Measurements from ENCODE around the gene PLA2G4C. TPM values are rescaled to one million over a fixed set of nuclear protein-coding genes. Genes with fewer than 3 reads are reported as not detected.

The PLA2G4C gene
- total RNA-seq, 1 donor from 2014 or later: 14.7 TPM

- Histone ChIP-seq H3K36me3 (no peaks in the 10 kb centered on the region), H3K4me3 (no peak overlapping the region), H3K9me3 (no peaks in the 10 kb centered on the region), H3K27ac (no peak overlapping the region), H3K27me3 (peaks cover 17% of the 10 kb centered on the region), H3K4me1 (no peaks in the 10 kb centered on the region)
- no peak for TF ChIP-seq CTCF (IDR thresholded peaks at IDR 0.05)
- DNase-seq (no peak), ATAC-seq (no peak)
- intact Hi-C loops (cut with DNase I): no loop called here
These were observed 89.9 kb downstream of the PLA2G4C start for GRCh38 chr19:48020686-48021085.

GRCh38 chr19:48010932-48011758 lies 99.5 kb downstream of the PLA2G4C start:
- ATAC-seq (no peak), DNase-seq (no peak)
- no peaks in the 10 kb centered on the region for H3K36me3 ChIP-seq
- TF ChIP-seq CTCF (IDR thresholded peaks at IDR 0.05): no peak
- no peak overlapping the region for H3K27ac ChIP-seq
- intact Hi-C loops (cut with DNase I): no loop called here
- no peak overlapping the region for H3K4me3 ChIP-seq
- H3K9me3 ChIP-seq: no peaks in the 10 kb centered on the region
- H3K27me3 ChIP-seq: peaks cover 8% of the 10 kb centered on the region
- H3K4me1 ChIP-seq: no peaks in the 10 kb centered on the region

GRCh38 chr19:48006762-48007161 lies 103.9 kb downstream of the PLA2G4C start:
- TF ChIP-seq CTCF (IDR thresholded peaks at IDR 0.05): no peak
- H3K9me3 ChIP-seq: no peaks in the 10 kb centered on the region
- intact Hi-C loops (cut with DNase I): no loop called here
- no peak overlapping the region for H3K27ac ChIP-seq
- no peaks in the 10 kb centered on the region for H3K36me3 ChIP-seq
- no peak overlapping the region for H3K4me3 ChIP-seq
- H3K27me3 ChIP-seq: peaks cover 12% of the 10 kb centered on the region
- no peaks in the 10 kb centered on the region for H3K4me1 ChIP-seq
- no peak for ATAC-seq
- DNase-seq: no peak

- intact Hi-C loops (cut with DNase I): no loop called here
- no peaks in the 10 kb centered on the region for H3K4me1 ChIP-seq
- H3K27me3 ChIP-seq: peaks cover 12% of the 10 kb centered on the region
These were observed 106.4 kb downstream of the PLA2G4C start for GRCh38 chr19:48004236-48004635.

GRCh38 chr19:48000846-48001245 lies 109.8 kb downstream of the PLA2G4C start:
- Histone ChIP-seq H3K27me3 (peaks cover 4% of the 10 kb centered on the region), H3K27ac (no peak overlapping the region), H3K4me1 (no peaks in the 10 kb centered on the region), H3K9me3 (no peaks in the 10 kb centered on the region), H3K4me3 (no peak overlapping the region), H3K36me3 (no peaks in the 10 kb centered on the region)
- intact Hi-C loops (cut with DNase I): no loop called here
- no peak for TF ChIP-seq CTCF (IDR thresholded peaks at IDR 0.05)
- DNase-seq (no peak), ATAC-seq (no peak)

More at GRCh38 chr19:48004236-48004635, 106.4 kb downstream of the PLA2G4C start:
- no peak for DNase-seq
- ATAC-seq: no peak
- TF ChIP-seq CTCF (IDR thresholded peaks at IDR 0.05): no peak
- H3K27ac ChIP-seq: no peak overlapping the region
- no peak overlapping the region for H3K4me3 ChIP-seq
- no peaks in the 10 kb centered on the region for H3K36me3 ChIP-seq
- H3K9me3 ChIP-seq: no peaks in the 10 kb centered on the region
